Measurements from ENCODE around the gene ZNHIT3.

- TF ChIP-seq CTCF (conservative IDR thresholded peaks at IDR 0.05) (no peak), EZH2 (IDR thresholded peaks at IDR 0.05; ENCODE audit: low read depth) (no peak)
Observed at GRCh38 chr17:36515837-36516236, 29.4 kb downstream of the ZNHIT3 start.

Data from PC-9 (cell line).